ENCODE results near the gene RPL36AL.

The RPL36AL gene

GRCh38 chr14:49579841-49580240 is 40.6 kb downstream of the RPL36AL start:
- no peak for DNase-seq

- no peak for DNase-seq
Observed at GRCh38 chr14:49578141-49578540, 42.3 kb downstream of the RPL36AL start.

GRCh38 chr14:49574038-49574437 is 46.4 kb downstream of the RPL36AL start:
- no peak for DNase-seq

DNA sequence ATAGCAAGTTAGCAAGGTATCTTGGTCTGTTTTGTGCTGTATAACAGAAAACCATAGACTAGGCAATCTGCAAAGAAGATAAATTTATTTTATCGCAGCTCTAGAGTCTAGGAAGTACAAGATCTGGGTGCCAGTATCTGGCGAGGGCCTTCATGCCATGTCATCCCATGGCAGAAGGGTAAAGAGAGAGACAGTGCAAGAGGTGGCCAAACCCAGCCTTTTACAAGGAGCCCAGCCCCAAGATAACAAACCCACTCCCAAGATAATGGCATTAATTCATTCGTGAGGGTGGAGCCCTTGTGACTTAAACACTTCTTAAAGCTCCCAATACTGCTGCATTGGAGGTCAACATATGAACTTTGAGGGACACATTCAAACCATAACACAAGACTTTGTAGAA is 51.1 kb downstream of the RPL36AL start:
- DNase-seq, result no peak

All from stimulated activated naive CD4-positive, alpha-beta T cell (primary cell).